Measurements from ENCODE around the gene CAPG. TPM values are rescaled to one million over a fixed set of nuclear protein-coding genes. Genes with fewer than 3 reads are reported as not detected.

Gene CAPG
- total and polyA plus RNA-seq, 2 of the 4 experiments (the other 2 are of a cell fraction) = 79.9 to 98.3 TPM

GRCh38 chr2:85448461-85449213, 38.5 kb upstream of the CAPG start:
- no TSS peak for BruUV-seq (replicated peaks)
- no CpG with 5 or more reads among the region's 8 CpGs for WGBS, 2 experiments (ENCODE audit: extremely low coverage in 2 of 2, insufficient read length in 1 of 2)
- no peak for DNase-seq
- no peak overlapping the region for H3K9ac ChIP-seq (ENCODE audit: low read depth, low read length)
- H3K9me3 ChIP-seq (ENCODE audit: control insufficient read depth, insufficient read depth, low read length) = no peaks in the 10 kb centered on the region
- ATAC-seq (ENCODE audit: low read depth) = no peak
- H3K4me1 ChIP-seq (ENCODE audit: control insufficient read depth, insufficient read depth, low read length) = peaks cover 24% of the 10 kb centered on the region
- H3K79me1 ChIP-seq (ENCODE audit: low read depth in 1 of 2, low read length in 2 of 2) = 0 out of 4 replicates have a peak, but pooled peaks cover 0 to 8% of the 10 kb centered on the region in 2 experiments
- no peak overlapping the region for H4K5ac ChIP-seq (ENCODE audit: low read depth, low read length)
- peak overlapping the region; percentile 2; the same call in 1 of the 2 replicates for H2BK120ac ChIP-seq (ENCODE audit: low read depth, low read length)
- H3K18ac ChIP-seq (ENCODE audit: low read depth, low read length) = no peak overlapping the region
- H4K91ac ChIP-seq (ENCODE audit: insufficient read depth, low read depth, low read length) = no peak overlapping the region
- no peaks in the 10 kb centered on the region for H3K36me3 ChIP-seq (ENCODE audit: control insufficient read depth, insufficient read depth, low read length)
- H3K4ac ChIP-seq (ENCODE audit: low read depth, low read length) = no peak overlapping the region
- no peak overlapping the region for H3K4me2 ChIP-seq (ENCODE audit: low read depth, low read length)
- H2BK5ac ChIP-seq (ENCODE audit: low read depth, low read length, poor library complexity, severe bottlenecking) = no peak overlapping the region
- ChIA-PET CTCF (no interaction called here), POLR2A (ENCODE audit: unreplicated experiment) (no interaction called here)
- H2AK9ac ChIP-seq (replicated peaks; ENCODE audit: low read depth, low read length, poor library complexity) = no peak overlapping the region
- H3K4me3 ChIP-seq (ENCODE audit: insufficient read depth, low read depth, low read length) = no peak overlapping the region
- H3K9me1 ChIP-seq (ENCODE audit: insufficient read depth, low read length) = peaks cover 26% of the 10 kb centered on the region
- no peak overlapping the region for H4K8ac ChIP-seq (ENCODE audit: low read depth in 2 of 2, low read length in 2 of 2)
- in situ Hi-C loops (cut with MboI; ENCODE audit: low sequenced_read_pairs) = no loop called here
- H3K14ac ChIP-seq (replicated peaks; ENCODE audit: low read depth, low read length) = no peak overlapping the region
- TF ChIP-seq POLR2A (IDR thresholded peaks at IDR 0.05; ENCODE audit: low read depth, low read length) = no peak
- no peak for TF ChIP-seq CTCF (conservative IDR thresholded peaks at IDR 0.05; ENCODE audit: low read depth, low read length)
- no peak for TF ChIP-seq RAD21 (IDR thresholded peaks at IDR 0.05; ENCODE audit: low read length)
- TF ChIP-seq MAZ (IDR thresholded peaks at IDR 0.05; ENCODE audit: borderline replicate concordance, low read depth, low read length) = no peak
- TF ChIP-seq SMC3 (IDR thresholded peaks at IDR 0.05; ENCODE audit: low read depth, low read length) = no peak
- TF ChIP-seq CHD1 (IDR thresholded peaks at IDR 0.05; ENCODE audit: low read depth, low read length) = no peak
- TF ChIP-seq FOS (IDR thresholded peaks at IDR 0.05; ENCODE audit: low read depth, low read length) = no peak
- no peak for TF ChIP-seq NFE2L2 (IDR thresholded peaks at IDR 0.05; ENCODE audit: low read depth, low read length)
- no peak for TF ChIP-seq CEBPB (IDR thresholded peaks at IDR 0.05; ENCODE audit: low read depth, low read length)
- no peak for TF ChIP-seq ELK1 (IDR thresholded peaks at IDR 0.05; ENCODE audit: borderline replicate concordance, low read depth, low read length)
- no peak for TF ChIP-seq USF2 (IDR thresholded peaks at IDR 0.05; ENCODE audit: low read depth, low read length)
- TF ChIP-seq RCOR1 (IDR thresholded peaks at IDR 0.05; ENCODE audit: insufficient replicate concordance, low read length) = no peak
- no peak for TF ChIP-seq MAFK (IDR thresholded peaks at IDR 0.05; ENCODE audit: low read depth, low read length)
- TF ChIP-seq RFX5 (IDR thresholded peaks at IDR 0.05; ENCODE audit: low read depth, low read length) = no peak
- TF ChIP-seq MXI1 (IDR thresholded peaks at IDR 0.05; ENCODE audit: borderline replicate concordance, low read depth, low read length) = no peak
- no peak for TF ChIP-seq BHLHE40 (IDR thresholded peaks at IDR 0.05; ENCODE audit: low read depth, low read length)
- no peaks in the 10 kb centered on the region for H3K27me3 ChIP-seq (ENCODE audit: control insufficient read depth, insufficient read depth, low read length)
- no peak overlapping the region for H3K23ac ChIP-seq (ENCODE audit: low read depth, low read length)
- intact Hi-C loops (cut with micrococcal nuclease) = no loop called here
- H2AFZ ChIP-seq (replicated peaks; ENCODE audit: low read length, poor library complexity) = no peak overlapping the region
- dilution Hi-C loops (cut with HindIII; ENCODE audit: low sequenced_read_pairs, unreplicated experiment) = no loop called here
- no peak overlapping the region for H2BK20ac ChIP-seq (ENCODE audit: low read depth, low read length)
- H2AK5ac ChIP-seq (ENCODE audit: low read depth, low read length) = no peak overlapping the region; the same call in 1 of the 2 replicates
- H2BK15ac ChIP-seq (ENCODE audit: low read depth, low read length) = no peak overlapping the region
- H3K56ac ChIP-seq (ENCODE audit: extremely low read depth, insufficient read depth, low read length) = no peak overlapping the region
- H3K27ac ChIP-seq (ENCODE audit: insufficient read depth, low read length) = no peak overlapping the region
- H4K20me1 ChIP-seq (ENCODE audit: insufficient read depth, low read length) = no peaks in the 10 kb centered on the region

Data from IMR-90 (cell line).